ENCODE measurements around the gene MELK.

Gene MELK

DNA sequence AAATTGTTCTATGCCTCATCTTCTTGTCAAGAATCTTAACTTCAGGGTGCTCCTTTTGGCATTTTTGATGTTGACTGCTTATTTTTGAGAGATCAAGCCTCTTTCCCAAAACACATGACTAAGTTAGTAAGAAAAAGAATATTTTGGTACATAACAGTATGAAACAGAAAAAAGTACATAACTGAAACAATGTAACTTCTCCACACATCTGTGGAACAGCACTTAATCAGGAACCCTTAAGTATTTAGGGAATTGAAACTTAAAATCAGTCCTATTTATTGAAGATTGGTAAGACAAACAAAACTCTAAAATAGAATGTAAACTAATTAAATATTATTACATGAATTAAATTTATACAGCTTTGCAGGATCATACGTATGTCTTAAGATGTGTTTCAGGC lies 103.4 kb downstream of the MELK start:
- DNase-seq (ENCODE audit: low read depth): no peak

DNA sequence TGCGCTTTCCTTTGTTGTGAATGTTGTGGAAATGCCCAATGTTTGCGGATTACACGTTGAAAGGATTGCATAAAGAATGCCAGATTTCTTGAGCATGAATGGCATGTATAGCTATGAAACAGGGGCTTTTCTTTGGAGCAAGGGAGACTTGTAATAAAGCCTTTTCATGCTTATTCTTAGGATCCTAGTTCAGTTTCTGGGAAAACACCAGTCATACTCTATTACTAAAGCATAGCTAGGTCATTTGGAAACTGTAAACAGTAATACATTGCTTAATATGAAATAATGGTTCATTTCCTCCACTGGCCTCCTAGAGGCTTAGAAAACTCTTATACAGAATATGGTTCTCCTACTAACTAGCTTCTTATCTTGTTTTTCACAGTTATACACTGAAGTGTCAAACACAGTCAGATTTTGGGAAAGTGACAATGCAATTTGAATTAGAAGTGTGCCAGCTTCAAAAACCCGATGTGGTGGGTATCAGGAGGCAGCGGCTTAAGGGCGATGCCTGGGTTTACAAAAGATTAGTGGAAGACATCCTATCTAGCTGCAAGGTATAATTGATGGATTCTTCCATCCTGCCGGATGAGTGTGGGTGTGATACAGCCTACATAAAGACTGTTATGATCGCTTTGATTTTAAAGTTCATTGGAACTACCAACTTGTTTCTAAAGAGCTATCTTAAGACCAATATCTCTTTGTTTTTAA lies 104.2 kb downstream of the MELK start:
- no peak for DNase-seq (ENCODE audit: low read depth)

GRCh38 chr9:36677611-36678010 lies 104.9 kb downstream of the MELK start:
- no peak for DNase-seq (ENCODE audit: low read depth)

- no peak for DNase-seq (ENCODE audit: low read depth)
Measured at GRCh38 chr9:36679710-36680109, 107.0 kb downstream of the MELK start.

- no peak for DNase-seq (ENCODE audit: low read depth)
Measured at GRCh38 chr9:36686471-36686870, 113.8 kb downstream of the MELK start.

GRCh38 chr9:36690412-36691168 lies 117.9 kb downstream of the MELK start:
- DNase-seq (ENCODE audit: low read depth): no peak

- no peak for DNase-seq (ENCODE audit: low read depth)
Measured at GRCh38 chr9:36691671-36692070, 119.0 kb downstream of the MELK start.

DNA sequence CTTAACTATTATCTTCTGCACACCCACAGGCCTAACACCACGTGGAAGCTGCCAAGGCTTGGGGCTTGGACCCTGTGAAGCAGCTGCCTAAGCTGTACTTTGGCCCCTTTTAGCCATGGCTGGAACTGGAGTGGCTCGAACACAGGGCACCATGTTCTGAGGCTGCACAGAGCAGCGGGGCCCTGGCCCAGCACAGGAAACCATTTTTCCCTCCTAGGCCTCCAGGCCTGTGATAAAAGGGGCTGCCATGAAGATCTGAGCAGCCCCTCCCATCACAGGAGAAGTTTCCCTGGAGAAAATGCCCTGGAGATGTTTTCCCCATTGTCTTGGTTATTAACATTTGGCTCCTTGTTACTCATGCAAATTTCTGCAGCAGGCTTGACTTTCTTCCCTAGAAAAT lies 126.3 kb downstream of the MELK start:
- DNase-seq (ENCODE audit: low read depth): no peak

DNA sequence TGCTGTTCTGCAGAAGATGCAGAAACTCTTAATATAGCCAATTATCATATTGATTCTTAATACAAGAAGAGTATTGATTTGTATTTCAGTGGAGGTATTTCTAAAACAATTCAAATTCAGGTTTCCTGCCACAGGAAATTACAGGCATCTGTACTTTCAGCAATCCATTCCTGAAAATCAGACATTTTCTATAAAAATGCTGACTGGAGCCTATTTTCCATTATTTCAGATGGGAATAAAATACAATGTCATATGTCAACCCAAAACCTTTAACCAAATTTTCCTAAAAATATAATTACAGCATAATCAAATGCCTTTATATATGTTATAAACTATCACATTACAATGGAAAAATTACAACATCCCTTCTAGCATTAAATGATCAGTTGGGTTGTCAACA lies 131.5 kb downstream of the MELK start:
- DNase-seq (ENCODE audit: low read depth): no peak

DNA sequence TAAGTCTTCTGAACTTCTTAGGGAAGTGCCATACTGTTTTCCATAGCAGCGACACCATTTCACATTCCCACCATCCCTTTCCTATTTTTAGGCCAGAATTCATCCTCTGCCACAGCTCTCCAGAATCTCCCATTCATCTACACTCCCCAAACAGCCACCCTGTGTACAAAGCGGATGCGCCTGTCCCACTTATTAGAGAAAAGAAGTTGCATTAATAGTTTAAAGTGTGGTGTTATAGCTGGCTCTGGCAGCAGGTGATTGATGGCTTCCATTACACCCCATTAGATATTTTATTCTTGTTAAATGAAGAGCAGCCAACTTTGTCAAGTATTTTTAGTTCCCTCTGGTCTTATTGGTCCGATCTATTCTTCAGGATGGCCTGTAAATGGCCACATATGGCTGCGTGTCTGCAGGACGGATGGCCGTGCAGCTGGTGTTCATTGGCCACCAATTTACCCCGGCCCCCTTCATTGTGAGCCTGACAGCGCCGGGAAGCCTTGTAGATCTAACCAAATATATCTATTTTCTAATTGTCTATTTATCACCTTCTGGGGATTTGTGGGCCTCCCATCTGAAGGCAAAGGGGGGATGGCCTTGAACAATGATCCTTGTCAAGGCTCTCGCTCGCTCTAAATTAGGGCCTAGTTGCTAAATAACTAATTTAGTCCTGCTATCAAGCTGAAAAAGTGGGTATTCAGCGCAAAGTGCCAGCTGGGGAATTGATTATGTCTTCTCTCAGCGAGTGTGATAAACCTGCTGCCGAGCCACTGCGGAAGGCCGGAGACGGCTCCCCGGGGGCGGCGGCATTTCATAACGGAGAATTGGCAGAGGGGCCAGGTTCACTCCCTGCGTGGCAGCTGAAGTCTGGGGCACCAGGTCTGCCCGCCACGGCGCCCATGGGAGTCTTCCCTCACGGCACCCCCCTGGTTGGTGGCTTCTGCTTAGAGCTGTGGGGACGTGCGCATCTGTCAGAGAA lies 141.1 kb downstream of the MELK start:
- DNase-seq (ENCODE audit: low read depth): no peak

GRCh38 chr9:36716496-36716895 lies 143.8 kb downstream of the MELK start:
- DNase-seq (ENCODE audit: low read depth): no peak

DNA sequence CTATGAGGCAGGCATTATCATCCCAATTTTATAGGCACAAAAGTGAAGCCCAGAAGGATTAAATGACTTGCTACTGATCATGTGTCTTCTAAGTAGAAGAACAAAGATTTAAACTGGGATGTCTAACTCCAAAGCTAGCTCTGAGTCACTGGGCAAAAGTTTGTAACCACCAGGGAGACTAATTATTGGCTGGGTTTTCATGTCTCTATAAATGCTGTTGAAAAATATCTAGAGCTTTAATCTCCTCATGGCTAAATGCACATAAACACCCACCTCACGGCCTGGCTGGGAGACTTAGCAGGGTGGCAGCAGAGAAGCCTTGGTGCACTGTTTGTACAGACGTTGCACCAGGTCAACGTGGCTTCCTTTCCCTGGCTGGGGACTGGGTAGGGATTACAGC lies 144.6 kb downstream of the MELK start:
- no peak for DNase-seq (ENCODE audit: low read depth)

- no peak for DNase-seq (ENCODE audit: low read depth)
Measured at GRCh38 chr9:36718612-36719011, 145.9 kb downstream of the MELK start.

DNA sequence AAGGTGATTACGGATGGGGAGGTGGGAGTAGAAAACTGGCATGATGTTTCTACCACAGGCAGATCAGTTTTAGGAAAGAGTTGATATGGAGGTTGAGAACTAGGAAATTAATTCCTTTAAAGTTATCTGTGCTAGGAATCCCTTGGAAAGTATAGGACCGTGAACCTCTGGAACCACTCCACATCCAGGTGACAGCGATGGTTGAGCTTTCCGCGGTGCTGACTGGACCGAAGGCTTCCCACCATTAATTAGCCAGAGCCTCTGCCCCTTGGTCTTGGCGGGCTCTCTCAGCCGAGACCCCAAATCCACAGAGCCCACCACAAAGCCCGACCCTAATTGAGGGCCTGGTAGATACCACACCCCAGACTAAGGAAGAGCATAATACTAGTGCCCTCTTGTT lies 147.3 kb downstream of the MELK start:
- no peak for DNase-seq (ENCODE audit: low read depth)

GRCh38 chr9:36721846-36722588 lies 149.3 kb downstream of the MELK start:
- no peak for DNase-seq (ENCODE audit: low read depth)

DNA sequence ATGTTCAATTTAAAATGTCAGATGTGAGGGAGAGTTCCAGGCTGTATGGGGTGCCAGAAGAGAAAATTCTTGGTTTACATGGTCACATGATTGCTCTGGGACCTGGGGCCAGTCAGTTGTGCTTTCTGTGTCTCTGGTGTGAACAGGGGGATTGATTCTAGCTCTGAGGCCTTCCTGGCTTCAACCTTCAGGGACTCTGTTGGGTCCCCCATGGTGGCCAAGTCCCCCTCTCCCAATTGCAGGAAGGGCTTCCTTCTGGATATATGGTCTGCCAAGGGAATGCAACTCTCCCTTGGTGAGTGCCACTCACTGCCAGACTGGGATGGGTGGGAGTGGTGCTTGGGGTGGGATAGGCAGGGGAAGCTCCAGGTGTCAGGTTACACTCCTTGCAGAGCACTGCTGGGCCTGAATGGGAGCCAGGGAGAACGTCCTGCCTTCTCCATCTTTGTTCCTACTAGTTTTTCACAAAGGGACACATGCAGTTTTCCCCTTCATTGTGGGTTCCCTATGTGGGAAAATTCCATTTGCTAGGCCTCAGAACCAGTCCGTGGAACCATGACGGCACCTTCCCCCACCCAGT lies 153.2 kb downstream of the MELK start:
- DNase-seq (ENCODE audit: low read depth): no peak
